ENCODE measurements around the gene SLC51B.

Gene SLC51B

DNA sequence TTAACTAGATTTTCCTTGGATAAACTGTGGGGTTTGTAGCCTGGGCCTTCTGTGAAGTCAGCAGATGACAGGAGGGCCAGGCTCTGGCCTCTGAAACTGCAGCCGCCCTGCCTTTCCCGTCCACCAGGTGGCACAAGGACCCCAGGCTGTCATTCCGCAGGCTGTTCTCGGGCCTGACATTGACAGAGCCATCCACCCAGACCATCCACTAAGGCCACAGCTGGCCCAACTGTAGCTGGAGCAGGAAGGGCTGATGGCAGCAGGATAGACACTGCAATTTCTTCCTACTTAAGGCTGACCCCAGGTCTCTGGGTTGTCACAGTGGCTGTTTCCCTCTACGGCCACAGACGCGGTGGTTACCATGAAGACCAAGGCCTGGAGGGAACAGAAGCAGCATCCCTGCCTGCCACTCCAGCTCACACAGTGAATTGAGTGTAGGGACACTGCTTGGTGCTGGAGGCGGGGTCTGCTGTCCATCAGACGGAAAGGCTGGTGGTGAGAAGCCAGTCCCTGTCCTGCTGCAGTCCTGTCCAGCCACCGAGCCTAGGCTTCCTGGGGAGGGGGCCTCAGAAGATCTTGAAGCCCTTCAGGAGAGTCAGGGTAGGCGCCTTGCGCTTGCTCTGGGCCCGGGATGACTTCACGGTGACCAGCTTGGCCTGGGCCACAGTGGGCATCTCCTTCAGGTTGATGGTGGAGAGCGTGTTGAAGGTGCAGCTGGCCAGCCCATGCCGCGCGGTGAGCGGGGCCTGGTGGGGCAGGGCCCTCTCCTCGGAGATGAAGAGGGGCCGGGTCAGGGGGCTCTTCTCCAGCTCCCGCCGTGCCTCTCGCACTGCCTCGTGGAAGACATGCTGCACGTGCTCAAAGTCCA is 9.4 kb downstream of the SLC51B start:
- peak; percentile 60 for DNase-seq (ENCODE audit: low read depth)
- H3K4me3 ChIP-seq (ENCODE audit: low read length), result no peak overlapping the region
- TF ChIP-seq, protein P1, sequence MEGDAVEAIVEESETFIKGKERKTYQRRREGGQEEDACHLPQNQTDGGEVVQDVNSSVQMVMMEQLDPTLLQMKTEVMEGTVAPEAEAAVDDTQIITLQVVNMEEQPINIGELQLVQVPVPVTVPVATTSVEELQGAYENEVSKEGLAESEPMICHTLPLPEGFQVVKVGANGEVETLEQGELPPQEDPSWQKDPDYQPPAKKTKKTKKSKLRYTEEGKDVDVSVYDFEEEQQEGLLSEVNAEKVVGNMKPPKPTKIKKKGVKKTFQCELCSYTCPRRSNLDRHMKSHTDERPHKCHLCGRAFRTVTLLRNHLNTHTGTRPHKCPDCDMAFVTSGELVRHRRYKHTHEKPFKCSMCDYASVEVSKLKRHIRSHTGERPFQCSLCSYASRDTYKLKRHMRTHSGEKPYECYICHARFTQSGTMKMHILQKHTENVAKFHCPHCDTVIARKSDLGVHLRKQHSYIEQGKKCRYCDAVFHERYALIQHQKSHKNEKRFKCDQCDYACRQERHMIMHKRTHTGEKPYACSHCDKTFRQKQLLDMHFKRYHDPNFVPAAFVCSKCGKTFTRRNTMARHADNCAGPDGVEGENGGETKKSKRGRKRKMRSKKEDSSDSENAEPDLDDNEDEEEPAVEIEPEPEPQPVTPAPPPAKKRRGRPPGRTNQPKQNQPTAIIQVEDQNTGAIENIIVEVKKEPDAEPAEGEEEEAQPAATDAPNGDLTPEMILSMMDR (conservative IDR thresholded peaks at IDR 0.05; ENCODE audit: low read length), result peak; percentile 97

DNA sequence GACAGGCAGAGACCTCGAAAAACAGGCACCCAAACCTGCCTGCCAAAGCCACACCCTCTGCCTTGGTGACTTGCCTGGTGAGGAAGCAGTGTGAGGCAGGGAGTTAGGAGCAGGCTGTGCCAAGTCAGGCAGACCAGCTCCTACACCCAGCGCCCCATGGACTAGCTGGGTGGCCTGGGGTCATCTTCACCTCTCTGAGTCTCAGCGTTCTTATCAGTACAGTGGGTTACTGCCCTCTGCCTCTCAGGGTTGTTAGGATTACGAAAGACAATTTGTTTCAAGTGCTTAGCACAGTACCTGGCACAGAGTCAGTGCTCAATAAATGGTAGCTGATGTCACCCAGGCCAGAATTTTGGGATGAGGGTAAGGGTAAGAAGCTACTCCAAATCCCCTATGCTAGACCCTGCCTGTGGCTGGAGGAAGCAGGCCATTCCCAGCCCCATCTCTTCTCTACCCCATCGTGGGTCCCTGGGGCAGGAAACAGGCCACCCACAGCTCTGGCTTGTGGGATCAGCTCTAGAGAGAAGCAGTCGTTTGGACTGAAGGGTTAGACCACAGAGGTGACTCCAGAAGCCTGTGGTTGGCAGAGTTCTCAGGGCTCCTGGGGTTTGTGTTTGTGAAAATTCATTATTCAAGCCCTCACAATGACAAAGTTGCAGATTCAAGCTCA is 10.1 kb downstream of the SLC51B start:
- TF ChIP-seq, protein P1 (conservative IDR thresholded peaks at IDR 0.05; ENCODE audit: low read length), result no peak
- DNase-seq (ENCODE audit: low read depth), result peak; percentile 39
- H3K4me3 ChIP-seq (ENCODE audit: low read length), result no peak overlapping the region

DNA sequence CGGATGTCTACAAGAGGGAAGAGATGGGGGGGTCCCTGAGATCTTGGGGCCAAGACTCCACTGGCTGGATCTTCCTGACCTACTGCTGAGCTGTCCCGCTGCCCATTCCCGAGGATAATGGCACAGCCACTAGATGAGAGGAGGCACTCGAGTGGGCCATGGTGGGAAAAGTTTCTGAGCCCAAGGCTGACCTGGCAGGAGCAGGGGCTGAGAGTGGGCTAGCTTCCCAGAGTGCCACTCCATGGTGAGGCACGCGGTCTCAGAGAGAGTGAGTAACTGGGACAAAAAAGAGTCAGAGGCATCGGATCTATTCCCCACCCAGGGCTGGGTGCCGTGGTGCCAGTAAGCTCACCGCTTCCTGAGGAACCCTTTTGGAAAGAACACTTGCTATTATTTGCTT is 10.9 kb downstream of the SLC51B start:
- TF ChIP-seq, protein P1 (conservative IDR thresholded peaks at IDR 0.05; ENCODE audit: low read length), result no peak
- no peak overlapping the region for H3K4me3 ChIP-seq (ENCODE audit: low read length)
- no peak for DNase-seq (ENCODE audit: low read depth)

DNA sequence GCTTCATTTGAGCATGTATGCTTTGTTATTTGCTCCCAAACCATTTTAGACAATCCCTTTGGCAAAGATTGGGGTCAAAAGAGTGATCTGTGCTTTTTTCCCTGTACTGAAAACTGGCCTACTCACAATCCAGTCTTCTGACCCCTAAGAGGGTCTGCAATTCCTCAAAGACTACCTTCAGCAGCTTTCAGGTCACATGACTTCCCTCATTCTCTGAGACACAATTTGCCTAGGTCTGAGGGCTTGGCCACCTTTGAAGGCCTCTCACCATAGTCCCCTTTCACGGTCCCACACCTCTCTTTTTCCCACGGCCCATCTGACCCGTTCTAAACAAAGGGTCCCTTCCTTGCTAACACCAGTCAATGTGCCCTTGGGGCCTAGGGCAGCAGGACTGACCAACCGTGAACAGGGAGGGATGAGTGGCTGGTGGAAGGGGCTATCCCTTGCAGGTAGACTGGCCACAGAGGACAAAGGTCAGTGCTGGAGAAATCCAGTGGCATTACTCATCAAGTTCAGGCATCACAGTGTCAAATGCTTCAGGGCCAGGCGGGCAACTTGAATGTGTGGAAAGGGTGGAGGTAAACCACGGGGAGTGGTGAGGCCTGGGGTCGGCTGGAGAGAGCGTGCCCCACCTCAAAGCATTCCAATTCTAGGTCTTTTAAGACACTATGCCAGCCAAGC is 11.8 kb downstream of the SLC51B start:
- no peak for DNase-seq (ENCODE audit: low read depth)
- TF ChIP-seq, protein P1 (conservative IDR thresholded peaks at IDR 0.05; ENCODE audit: low read length), result no peak
- H3K4me3 ChIP-seq (ENCODE audit: low read length), result no peak overlapping the region

DNA sequence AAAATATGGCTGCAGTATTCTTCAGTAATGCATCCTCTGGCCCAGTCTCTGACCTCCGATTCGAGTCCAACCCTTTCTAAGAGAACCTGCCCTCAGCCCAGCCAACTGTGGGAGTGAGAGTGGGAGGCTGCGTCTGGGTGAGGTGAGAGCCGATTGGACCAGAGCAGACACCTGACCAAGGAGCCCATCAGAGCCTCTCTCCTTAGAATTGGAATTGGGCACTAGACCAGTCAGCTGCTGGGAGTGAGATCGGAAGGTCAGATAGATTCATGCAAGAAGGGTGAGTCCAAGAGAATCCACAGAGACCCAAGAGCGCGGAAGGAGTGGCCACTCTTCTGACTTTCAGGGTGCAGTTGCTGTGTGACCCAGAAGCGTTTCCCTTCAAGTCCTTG is 12.4 kb downstream of the SLC51B start:
- no peak overlapping the region for H3K4me3 ChIP-seq (ENCODE audit: low read length)
- no peak for DNase-seq (ENCODE audit: low read depth)
- TF ChIP-seq, protein P1 (conservative IDR thresholded peaks at IDR 0.05; ENCODE audit: low read length), result no peak

DNA sequence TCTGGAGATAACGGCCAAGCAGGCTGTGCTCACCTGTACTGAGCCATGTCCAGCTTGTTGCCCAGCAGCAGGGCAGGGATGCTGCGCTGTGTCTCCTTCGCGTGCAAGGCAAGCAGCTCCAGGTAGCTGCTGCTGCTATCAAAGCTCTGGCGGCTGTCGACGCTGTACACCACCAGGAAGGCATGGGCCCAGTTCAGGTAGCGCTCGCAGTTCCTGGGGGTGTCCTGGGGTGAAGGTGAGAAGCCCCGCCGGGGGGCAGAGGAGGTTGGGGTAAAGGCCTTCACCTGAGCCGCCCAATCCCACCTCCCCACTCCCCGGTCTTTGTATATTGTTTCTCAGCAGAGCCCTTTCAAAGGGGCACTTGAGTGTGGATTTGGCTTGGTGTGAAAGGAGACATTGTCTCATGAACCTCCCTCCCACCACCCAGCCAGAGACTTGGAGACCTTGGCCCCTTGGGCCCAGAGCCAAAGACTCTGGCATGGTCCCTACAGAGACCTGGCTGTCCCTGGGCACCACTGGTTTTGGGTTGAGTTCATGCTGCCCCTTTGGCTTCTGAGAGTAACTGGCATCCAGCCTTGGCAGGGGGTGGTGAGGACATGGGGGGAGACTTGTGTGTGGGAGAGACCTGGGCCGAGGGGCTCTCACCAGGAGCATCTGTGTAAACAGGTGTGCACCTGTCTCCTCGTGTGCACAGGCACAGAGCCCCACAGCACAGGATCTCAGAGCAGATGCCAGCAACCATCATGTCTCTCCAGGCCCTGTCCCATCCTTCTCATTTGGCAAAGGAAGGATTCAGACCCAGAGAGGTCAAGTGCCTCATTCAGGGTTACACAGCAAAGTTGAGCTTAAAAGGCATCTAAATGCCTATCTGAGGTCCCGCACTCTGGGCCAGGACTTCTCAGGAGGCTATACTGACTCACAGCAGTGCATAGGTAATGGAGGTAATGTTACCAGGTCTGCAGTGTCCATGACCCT is 13.5 kb downstream of the SLC51B start:
- TF ChIP-seq, protein P1 (conservative IDR thresholded peaks at IDR 0.05; ENCODE audit: low read length), result no peak

More for the DNA sequence above, 13.5 kb downstream of the SLC51B start:
- no peak for DNase-seq (ENCODE audit: low read depth)
- H3K4me3 ChIP-seq (ENCODE audit: low read length), result no peak overlapping the region
